ENCODE measurements around the gene EFR3B.
"Not testable (repeated sequence)": the region's sequence is repeated elsewhere in the genome, so short reads cannot be mapped to it uniquely, and the experiment has no call there.

Gene EFR3B

DNA sequence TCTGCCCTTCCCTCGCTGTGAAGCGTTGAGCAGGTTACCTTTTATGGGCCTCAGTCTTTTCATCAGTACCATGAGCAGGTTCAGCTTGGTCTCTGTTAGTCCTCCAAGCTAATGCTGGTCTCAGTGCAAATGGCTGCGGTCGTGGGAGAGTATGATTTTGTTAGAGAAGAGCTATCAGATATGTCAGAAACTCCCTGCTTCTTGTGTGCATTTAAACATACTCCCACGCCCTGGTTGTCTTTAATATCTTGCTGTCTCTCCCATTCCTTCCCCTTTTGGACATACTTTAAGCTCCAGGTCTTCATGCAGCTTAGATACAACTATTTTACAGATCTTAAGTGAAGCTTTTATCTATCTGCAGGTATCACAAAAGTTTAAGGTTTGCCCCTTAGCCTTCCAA is 62.9 kb downstream of the EFR3B start:
- no peak for DNase-seq (ENCODE audit: low read depth in 3 of 3, low spot score in 1 of 3)

- DNase-seq (ENCODE audit: low read depth in 3 of 3, low spot score in 1 of 3) = no peak
Measured at GRCh38 chr2:25105336-25106085, 63.6 kb downstream of the EFR3B start.

DNA sequence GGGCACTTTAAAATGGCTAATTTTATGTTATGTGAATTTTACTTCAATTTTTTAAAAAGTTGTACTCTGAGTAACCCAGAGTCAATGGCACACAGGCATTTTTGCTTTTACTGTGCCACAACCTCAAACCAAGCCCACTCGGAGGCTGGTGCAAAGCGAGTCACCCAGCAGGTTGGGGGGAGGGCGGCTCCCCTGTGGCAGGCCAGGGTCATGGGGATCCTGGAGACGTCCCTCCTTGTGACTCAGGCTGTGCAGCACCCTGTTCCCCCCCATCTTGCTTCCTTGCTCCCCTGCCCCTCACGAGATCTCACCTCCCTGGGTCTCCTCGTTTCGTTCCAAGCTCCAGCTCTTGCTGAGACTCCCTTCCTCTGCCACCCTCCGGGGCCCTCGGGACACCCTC is 67.9 kb downstream of the EFR3B start:
- no peak for DNase-seq (ENCODE audit: low read depth in 3 of 3, low spot score in 1 of 3)

- DNase-seq (ENCODE audit: low read depth in 3 of 3, low spot score in 1 of 3) = no peak
Measured at GRCh38 chr2:25112113-25112512, 70.2 kb downstream of the EFR3B start.

DNA sequence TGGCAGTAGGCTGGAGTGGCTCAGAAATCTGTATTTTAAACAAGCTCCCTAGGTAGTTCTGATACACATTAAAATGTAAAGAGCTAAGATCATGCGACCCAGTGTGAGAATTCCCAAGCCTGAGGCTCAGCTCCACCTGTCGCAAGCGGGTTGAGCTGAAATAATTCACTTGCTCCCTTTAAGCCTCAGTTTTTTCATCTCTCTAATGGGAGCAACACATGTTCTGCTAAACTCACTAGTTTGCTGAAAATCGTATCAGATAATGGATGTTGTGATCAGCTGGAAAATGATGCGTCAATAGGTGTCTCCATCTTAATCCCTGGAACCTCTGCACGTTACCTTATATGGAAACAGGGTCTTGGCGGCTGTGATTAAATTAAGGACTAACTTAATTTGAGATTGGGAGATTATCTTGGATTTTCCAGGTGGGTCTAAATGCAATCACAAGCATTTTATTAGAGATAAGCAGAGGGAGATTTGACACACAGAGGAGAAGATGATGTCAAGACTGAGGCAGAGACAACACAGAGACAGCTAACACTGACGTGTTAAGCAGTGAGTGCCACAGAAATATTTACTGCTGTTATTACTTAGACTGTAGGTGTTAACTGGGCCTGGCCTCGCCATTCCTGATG is 73.5 kb downstream of the EFR3B start:
- DNase-seq (ENCODE audit: low read depth in 3 of 3, low spot score in 1 of 3) = no peak

GRCh38 chr2:25115902-25116301 is 74.0 kb downstream of the EFR3B start:
- no peak for DNase-seq (ENCODE audit: low read depth in 3 of 3, low spot score in 1 of 3)

DNA sequence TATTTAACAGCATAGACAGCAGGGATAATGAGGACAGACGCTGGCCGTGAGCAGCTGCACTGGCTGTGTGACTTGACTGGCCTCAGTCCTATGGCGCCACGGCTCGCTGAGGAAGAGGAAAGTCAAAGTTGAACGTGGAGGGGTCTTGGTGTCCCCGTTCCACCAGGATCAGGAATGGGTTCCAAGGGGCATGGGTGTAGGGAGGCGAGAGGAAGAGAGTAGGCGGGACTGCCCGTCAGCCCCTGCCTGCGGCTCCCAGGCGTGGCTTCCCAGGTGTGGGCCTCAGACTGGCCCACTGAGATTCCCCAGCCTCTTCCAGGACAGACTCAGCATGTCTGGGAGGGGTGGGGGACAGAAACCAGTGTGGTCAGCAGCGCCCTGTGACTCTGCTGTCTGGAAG is 75.1 kb downstream of the EFR3B start:
- no peak for DNase-seq (ENCODE audit: low read depth in 3 of 3, low spot score in 1 of 3)

GRCh38 chr2:25119263-25119662 is 77.4 kb downstream of the EFR3B start:
- no peak for DNase-seq (ENCODE audit: low read depth in 3 of 3, low spot score in 1 of 3)

- DNase-seq (ENCODE audit: low read depth in 3 of 3, low spot score in 1 of 3) = no peak
Measured at GRCh38 chr2:25122367-25122766, 80.5 kb downstream of the EFR3B start.

- no peak for DNase-seq (ENCODE audit: low read depth in 3 of 3, low spot score in 1 of 3)
Measured at GRCh38 chr2:25123682-25124081, 81.8 kb downstream of the EFR3B start.

DNA sequence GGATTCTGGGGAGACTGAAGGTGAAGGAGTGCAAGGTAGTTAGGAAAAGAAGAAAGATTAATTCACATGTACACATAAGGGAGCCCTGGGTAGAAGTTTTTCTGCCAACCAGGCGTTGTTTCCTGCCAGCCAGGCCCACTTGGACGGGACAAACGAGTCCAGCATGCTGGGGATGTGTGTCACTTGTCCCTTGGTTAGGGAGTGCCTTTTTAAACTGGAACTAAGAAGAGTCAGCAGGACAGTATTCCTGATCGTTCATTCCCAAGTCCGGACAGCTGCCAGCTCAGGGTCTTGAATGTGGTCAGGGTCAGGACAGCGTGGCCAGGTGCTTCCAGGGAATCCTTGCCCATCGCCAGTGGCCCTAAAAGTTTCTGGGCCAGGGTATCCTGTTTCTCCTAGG is 83.3 kb downstream of the EFR3B start:
- no peak for DNase-seq (ENCODE audit: low read depth in 3 of 3, low spot score in 1 of 3)

DNA sequence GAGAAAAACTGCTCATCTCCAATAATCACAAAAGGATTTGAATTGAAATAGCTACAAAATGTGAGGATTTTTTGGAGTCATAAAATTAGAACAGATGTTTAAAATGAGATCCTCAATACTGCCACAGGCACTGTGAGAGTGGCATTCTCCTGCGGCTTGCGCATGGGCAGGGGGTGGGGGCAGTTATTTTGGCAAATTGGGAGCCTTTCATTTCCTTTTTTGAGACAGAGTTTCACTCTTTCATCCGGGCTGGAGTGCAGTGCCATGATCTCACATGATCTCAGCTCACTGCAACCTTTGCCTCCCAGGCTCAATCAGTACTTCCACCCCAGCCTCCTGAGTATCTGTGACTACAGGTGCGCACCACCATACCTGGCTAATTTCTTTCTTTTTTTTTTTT is 84.1 kb downstream of the EFR3B start:
- no peak for DNase-seq (ENCODE audit: low read depth in 3 of 3, low spot score in 1 of 3)

DNA sequence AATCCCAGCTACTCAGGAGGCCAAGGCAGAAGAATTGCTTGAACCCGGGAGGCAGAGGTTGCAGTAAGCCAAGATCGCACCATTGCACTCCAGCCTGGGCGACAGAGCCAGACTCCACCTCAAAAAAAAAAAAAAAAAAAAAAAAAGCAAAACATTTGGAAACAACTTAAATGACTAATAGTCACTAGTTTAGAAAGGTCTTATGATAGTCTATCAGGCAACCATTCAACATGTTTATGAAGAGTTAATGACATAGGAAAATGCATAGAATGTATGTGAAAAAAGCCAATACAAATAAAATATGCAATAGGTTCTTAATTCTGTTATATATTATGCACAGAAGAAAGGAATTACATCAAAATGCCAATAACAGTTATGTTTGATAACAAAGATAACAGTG is 85.2 kb downstream of the EFR3B start:
- not testable (repeated sequence) for DNase-seq (ENCODE audit: low read depth in 3 of 3, low spot score in 1 of 3)

DNA sequence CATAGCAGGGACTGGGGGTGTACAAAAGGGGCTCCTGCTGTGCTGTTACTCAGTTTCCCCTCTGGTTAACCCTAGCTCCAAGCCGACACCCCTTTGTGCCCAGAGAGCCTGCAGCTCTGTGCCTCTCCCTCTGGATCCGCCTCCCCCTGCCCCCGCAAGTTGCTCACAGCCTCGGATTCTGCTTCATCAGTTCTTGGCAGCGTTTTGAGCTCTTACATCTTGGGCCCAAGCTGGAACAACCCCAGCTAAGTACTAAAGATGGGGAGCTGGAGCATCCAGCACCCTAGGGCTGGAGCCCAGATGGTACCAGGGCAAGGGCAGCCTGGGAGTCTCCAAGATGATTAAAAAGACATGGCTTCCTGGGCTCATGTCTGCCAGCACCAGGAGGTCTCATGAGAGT is 85.8 kb downstream of the EFR3B start:
- no peak for DNase-seq (ENCODE audit: low read depth in 3 of 3, low spot score in 1 of 3)

DNA sequence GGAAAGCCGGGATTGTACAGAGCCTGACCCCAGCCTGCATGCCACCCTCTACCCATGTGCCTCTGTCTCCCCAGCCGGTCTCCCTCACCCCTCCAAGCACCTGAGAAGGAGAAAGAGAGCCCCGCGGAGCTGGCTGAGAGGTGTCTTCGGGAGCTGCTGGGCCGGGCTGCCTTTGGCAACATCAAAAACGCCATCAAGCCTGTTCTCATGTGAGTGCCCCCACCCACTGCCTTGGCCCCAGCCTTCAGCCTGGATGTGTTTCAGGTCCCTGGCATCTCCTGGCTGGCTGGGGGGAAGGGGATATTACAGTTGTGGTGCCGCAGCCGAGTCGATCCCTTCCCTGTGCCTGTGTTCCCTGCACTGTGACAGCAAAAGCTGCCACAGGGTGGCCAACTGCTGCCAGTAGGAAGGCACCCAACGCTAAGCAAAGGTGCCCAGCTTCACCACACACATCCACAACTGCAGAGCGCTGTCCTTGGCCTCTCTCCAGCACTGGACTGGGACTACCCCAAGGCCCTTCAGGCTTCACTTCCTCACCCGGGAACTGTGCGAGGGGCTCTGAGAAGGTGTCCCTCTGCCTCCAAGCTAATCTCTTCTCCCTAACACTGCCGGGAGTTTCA is 88.1 kb downstream of the EFR3B start:
- DNase-seq (ENCODE audit: low read depth in 3 of 3, low spot score in 1 of 3) = no peak

DNA sequence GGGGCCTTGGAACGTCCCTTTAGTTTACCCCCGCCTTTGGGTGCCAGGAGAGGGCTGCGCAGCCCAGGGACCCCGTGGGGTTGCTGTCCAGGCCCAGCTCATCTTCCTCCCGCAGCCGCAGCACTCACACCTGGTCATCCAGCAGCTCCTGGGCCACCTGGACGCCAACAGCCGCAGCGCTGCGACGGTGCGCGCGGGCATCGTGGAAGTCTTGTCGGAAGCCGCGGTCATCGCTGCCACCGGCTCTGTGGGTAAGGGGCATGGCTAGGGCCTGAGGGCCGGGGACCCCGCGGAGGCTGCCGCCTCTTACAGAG is 89.3 kb downstream of the EFR3B start:
- DNase-seq (ENCODE audit: low read depth in 3 of 3, low spot score in 1 of 3) = no peak

DNA sequence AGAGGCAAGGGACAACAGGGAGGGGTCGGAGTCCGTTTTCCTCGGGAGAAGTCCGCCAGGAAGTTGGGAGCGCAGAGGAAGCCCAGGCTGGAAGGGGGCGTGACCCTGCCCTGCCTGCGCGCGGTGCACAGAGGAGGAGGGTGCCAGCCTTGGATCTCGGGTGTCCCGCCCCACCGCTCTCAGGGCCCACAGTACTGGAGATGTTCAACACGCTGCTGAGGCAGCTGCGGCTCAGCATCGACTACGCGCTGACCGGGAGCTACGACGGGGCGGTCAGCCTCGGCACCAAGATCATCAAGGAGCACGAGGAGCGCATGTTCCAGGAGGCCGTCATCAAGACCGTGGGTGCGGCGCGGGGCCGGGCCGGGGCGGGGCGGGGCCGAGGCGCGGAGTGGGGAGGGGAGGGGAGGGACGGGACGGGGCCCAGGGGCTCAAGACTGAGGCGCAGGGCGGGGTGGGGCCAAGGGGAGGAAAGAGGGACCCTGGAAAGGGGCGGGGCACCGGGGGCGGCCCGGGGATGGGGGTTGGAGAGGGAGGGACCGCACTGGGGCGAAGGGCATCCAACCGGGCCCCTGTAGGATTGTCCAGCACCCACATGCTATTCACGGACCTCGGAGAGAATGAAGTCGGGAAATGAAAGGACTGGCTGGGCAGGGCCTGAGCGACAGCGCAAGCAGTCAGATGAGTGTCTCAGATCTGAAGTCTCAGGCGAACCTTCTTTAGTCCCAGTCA is 89.9 kb downstream of the EFR3B start:
- DNase-seq (ENCODE audit: low read depth in 3 of 3, low spot score in 1 of 3) = no peak

DNA sequence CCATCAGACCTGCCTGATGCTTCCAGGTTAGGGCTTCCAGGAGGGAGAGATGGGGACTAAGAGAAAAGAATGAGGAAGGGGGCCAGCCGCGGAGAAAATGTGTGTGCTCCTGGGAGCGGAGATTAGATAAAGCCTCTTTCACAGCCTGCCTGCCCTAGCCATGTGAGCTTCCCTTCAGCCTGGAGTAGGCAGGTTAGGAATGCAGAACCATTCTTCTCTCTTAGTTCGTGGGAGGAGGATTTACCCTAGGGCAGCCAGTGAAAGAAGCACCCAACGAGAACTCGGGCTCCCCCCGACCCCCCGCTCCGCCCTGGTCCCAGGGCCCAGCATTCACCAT is 90.4 kb downstream of the EFR3B start:
- no peak for DNase-seq (ENCODE audit: low read depth in 3 of 3, low spot score in 1 of 3)

- DNase-seq (ENCODE audit: low read depth in 3 of 3, low spot score in 1 of 3) = no peak
Measured at GRCh38 chr2:25132693-25133092, 90.8 kb downstream of the EFR3B start.

DNA sequence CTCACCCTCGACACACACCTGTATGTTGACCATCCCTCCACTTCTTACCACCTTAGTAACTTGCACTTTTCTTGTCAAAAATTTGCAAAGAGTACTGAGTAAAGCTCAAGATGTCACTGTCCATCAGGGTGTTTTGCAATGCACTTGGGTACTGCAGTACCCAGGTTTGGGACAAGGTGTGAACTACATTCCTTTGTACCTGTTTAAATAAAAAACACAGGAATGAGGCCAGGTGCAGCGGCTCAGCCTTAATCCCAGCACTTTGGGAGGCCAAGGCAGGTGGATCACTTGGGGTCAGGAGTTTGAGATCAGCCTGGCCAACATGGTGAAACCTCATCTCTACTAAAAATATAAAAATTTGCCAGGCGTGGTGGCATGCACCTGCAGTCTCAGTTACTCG is 98.7 kb downstream of the EFR3B start:
- not testable (repeated sequence) for DNase-seq (ENCODE audit: low read depth in 3 of 3, low spot score in 1 of 3)

GRCh38 chr2:25141120-25141519 is 99.2 kb downstream of the EFR3B start:
- DNase-seq (ENCODE audit: low read depth in 3 of 3, low spot score in 1 of 3) = no peak

DNA sequence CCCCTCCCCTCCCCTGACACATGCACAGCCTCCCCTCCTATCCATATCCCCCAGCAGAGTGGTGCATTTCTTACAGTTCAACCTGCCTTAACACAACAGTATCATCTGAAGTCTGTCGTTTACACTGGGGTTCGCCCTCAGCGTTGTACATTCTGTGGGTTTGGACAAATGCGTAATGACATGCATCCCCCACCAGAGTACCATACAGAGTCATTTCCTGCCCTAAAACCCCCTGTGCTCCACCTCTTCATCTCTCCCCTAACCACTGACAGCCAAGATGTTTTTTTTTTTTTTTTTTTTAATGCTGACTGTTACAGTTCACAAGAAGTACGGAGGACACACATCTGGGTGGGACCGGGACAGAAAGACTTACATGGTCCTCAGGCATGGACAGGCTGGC is 103.9 kb downstream of the EFR3B start:
- no peak for DNase-seq (ENCODE audit: low read depth in 3 of 3, low spot score in 1 of 3)

Data from stimulated activated CD4-positive, alpha-beta T cell treated with anti-CD3 and anti-CD28 coated beads, TNF-alpha, amount 100 ng/mL, for 1 hour (primary cell).